B cell (primary cell): ENCODE results near the gene PLPPR1. TPM values are rescaled to one million over a fixed set of nuclear protein-coding genes. Genes with fewer than 3 reads are reported as not detected.

Experiments
- ATAC-seq: fragments of 200-7000 bp; cut with Tn5 transposase; one replicate; pipeline ENCODE4 v1.10.0; 2021; ENCODE audit warnings: low read depth, mild to moderate bottlenecking, moderate number of reproducible peaks, moderate library complexity
- CTCF ChIA-PET: fragments of 350-600 bp; sonication (Branson Sonifier 250); formaldehyde crosslinking; loops from one replicate; lab custom pipeline; 2021; ENCODE audit warnings: antibody characterized with exemption, inconsistent platforms; lab: Charles Lee
- POLR2A ChIA-PET: fragments of 350-600 bp; sonication (Branson Sonifier 250); formaldehyde crosslinking; loops from one replicate; lab custom pipeline; 2021; ENCODE audit warnings: antibody characterized with exemption; lab: Charles Lee
- DNase-seq: peaks from one replicate; pipeline ENCODE4 v3.0.0; 2013
- H2AFZ ChIP-seq: 2 replicates; pipeline ENCODE4 v1.6.1; 2012; ENCODE audit warnings: mild to moderate bottlenecking, low read depth, low read length; ENCODE audit not compliant: insufficient read depth, poor library complexity, severe bottlenecking
- H3K27ac ChIP-seq, 2 donors: 1 replicate in 1 of 2; 2 replicates in 1 of 2; pipeline ENCODE4 v1.5.1; 2012 to 2013; ENCODE audit warnings: low read length in 2 of 2, mild to moderate bottlenecking in 2 of 2, moderate library complexity in 1 of 2
- H3K27me3 ChIP-seq, 4 experiments: fragments of 200-600 bp in 1 of 4; sonication (generic) in 1 of 4; replicated peaks in 1 of 4; 1 replicate in 2 of 4; 2 replicates in 2 of 4; pipeline versions ENCODE4 v1.6.1 to v1.7.0; 2013 to 2016; ENCODE audit warnings: low read length in 3 of 4, mild to moderate bottlenecking in 2 of 4, mixed read lengths in 1 of 4, moderate library complexity in 1 of 4; ENCODE audit not compliant: insufficient read depth in 4 of 4, control insufficient read depth in 3 of 4; ENCODE audit errors: control extremely low read depth in 1 of 4
- H3K36me3 ChIP-seq, 2 experiments: replicated peaks in 1 of 2; 1 replicate in 1 of 2; 2 replicates in 1 of 2; pipeline versions ENCODE4 v1.6.1 to v1.7.1; 2013; ENCODE audit warnings: low read length in 1 of 2; ENCODE audit not compliant: insufficient read depth in 2 of 2, control insufficient read depth in 1 of 2; ENCODE audit errors: control extremely low read depth in 1 of 2, extremely low read depth in 1 of 2
- H3K4me1 ChIP-seq, 2 donors: fragments of 200-600 bp in 1 of 2; sonication (generic) in 1 of 2; 1 replicate in 1 of 2; 2 replicates in 1 of 2; pipeline versions ENCODE4 v1.5.1 to v1.6.1; 2013 to 2017; ENCODE audit warnings: low read length in 2 of 2; ENCODE audit not compliant: control insufficient read depth in 2 of 2, insufficient read depth in 2 of 2
- H3K4me2 ChIP-seq: replicated peaks from 2 replicates; pipeline ENCODE3; 2012; ENCODE audit warnings: mild to moderate bottlenecking, low read depth, low read length; ENCODE audit not compliant: poor library complexity, severe bottlenecking
- H3K4me3 ChIP-seq, 5 experiments: fragments of 200-600 bp in 1 of 5; sonication (generic) in 1 of 5; 1 replicate in 3 of 5; 2 replicates in 2 of 5; pipeline versions ENCODE4 v1.5.1 to v1.7.0; 2011 to 2016; ENCODE audit warnings: low read length in 4 of 5, mild to moderate bottlenecking in 4 of 5, low read depth in 2 of 5, control low read depth in 1 of 5, moderate library complexity in 1 of 5; ENCODE audit not compliant: insufficient read depth in 1 of 5; ENCODE audit errors: control extremely low read depth in 1 of 5, extremely low read depth in 1 of 5
- H3K79me2 ChIP-seq: fragments of 200-600 bp; sonication (generic); one replicate; pipeline ENCODE4 v1.6.0; 2016; ENCODE audit warnings: low read length; ENCODE audit not compliant: control insufficient read depth, insufficient read depth
- H3K9ac ChIP-seq: fragments of 200-600 bp; sonication (generic); 2 replicates; pipeline ENCODE4 v1.6.1; 2017; ENCODE audit warnings: mild to moderate bottlenecking, low read length, moderate library complexity
- H3K9me3 ChIP-seq, 3 donors: one replicate each; pipeline versions ENCODE4 v1.6.1 to v1.7.1; 2013; ENCODE audit warnings: low read length in 2 of 3; ENCODE audit not compliant: control insufficient read depth in 2 of 3, insufficient read depth in 1 of 3; ENCODE audit errors: control extremely low read depth in 1 of 3
- H4K20me1 ChIP-seq: 2 replicates; pipeline ENCODE4 v1.6.0; 2012; ENCODE audit warnings: mild to moderate bottlenecking, low read length; ENCODE audit not compliant: insufficient read depth, control insufficient read depth, poor library complexity, severe bottlenecking
- H3K27ac Mint-ChIP-seq: one replicate; pipeline ENCODE4 v1.8.0; 2021; ENCODE audit warnings: mixed read lengths
- H3K27me3 Mint-ChIP-seq: one replicate; pipeline ENCODE4 v1.8.0; 2021; ENCODE audit warnings: mixed read lengths
- H3K4me1 Mint-ChIP-seq: one replicate; pipeline ENCODE4 v1.8.0; 2021; ENCODE audit warnings: mixed read lengths
- H3K4me3 Mint-ChIP-seq: one replicate; pipeline ENCODE4 v1.8.0; 2021; ENCODE audit warnings: mixed read lengths
- H3K9me3 Mint-ChIP-seq: one replicate; pipeline ENCODE4 v1.8.0; 2022; ENCODE audit warnings: mixed read lengths; ENCODE audit not compliant: insufficient read depth
- CTCF ChIP-seq: fragments of 200-600 bp; IDR thresholded peaks from one replicate; pipeline ENCODE4 v1.8.0; 2022; ENCODE audit warnings: antibody characterized with exemption, mild to moderate bottlenecking
- EZH2 ChIP-seq: IDR thresholded peaks from 2 replicates; pipeline ENCODE4 v1.6.1; 2012; ENCODE audit warnings: borderline replicate concordance, low read depth, mild to moderate bottlenecking, moderate library complexity, low read length; ENCODE audit not compliant: insufficient read depth, poor library complexity, severe bottlenecking
- WGBS: methylation state at CpG from one replicate; pipeline ENCODE4 v1.1.5; 2013; ENCODE audit warnings: missing lambda C conversion rate; ENCODE audit not compliant: insufficient coverage; 5-methylcytosine and 5-hydroxymethylcytosine counted together
- intact Hi-C: fragments of 100-400 bp; cut with micrococcal nuclease; formaldehyde crosslinking; loops from one replicate; pipeline ENCODE4 v1.10.0; 2022
- polyA plus RNA-seq: library from polyadenylated mRNA; depleted of rRNA; stranded (reverse); fragments of >200 nt; gene quantifications from 2 replicates; pipeline ENCODE4 v1.2.3, GENCODE V29; 2012
- total RNA-seq, 2 donors: library from RNA; stranded (reverse); fragments of 120-200 nt in 1 of 2; gene quantifications; 1 replicate in 1 of 2; 2 replicates in 1 of 2; pipeline versions ENCODE4 v1.2.3 to v1.2.4, GENCODE V29; 2013 to 2022

Gene PLPPR1
- total and polyA plus RNA-seq, 2 donors (not counting 1 experiment from before 2014, with no cell fraction given): not detected

DNA sequence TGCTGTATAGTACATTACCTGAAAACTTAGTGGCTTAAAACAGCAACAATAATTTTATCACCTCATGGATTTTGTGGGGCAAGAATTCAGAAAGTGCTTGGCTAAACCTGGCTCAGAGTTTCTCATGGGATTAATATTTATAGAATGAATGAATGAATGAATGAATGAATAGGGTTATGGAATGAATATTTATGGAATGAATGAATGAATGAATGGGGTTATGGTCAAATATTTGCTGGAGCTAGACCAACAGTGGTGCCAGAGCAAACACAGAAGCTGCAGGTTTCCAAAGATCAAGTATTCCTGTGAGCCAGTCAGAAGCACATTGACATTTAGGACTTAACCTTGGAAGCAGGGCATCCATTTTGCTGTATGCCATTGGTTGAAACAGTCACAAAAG, 35.7 kb downstream of the PLPPR1 start:
- no peaks in the 10 kb centered on the region for H3K9me3 ChIP-seq
- Mint-ChIP-seq H3K27ac (no peak overlapping the region), H3K9me3 (peaks cover 2% of the 10 kb centered on the region), H3K4me3 (no peak overlapping the region), H3K27me3 (peaks cover 4% of the 10 kb centered on the region), H3K4me1 (no peaks in the 10 kb centered on the region)
- no peak for TF ChIP-seq CTCF
- no peak for TF ChIP-seq EZH2
- H4K20me1 ChIP-seq: no peaks in the 10 kb centered on the region
- intact Hi-C loops: no loop called here
- no peaks in the 10 kb centered on the region for H3K79me2 ChIP-seq
- no peaks in the 10 kb centered on the region for H3K4me1 ChIP-seq
- H3K36me3 ChIP-seq: no peaks in the 10 kb centered on the region
- H3K4me3 ChIP-seq: no peak overlapping the region
- H3K9ac ChIP-seq: no peak overlapping the region
- H3K27ac ChIP-seq: no peak overlapping the region
- DNase-seq (no peak), ATAC-seq (no peak)
- no peak overlapping the region for H2AFZ ChIP-seq
- H3K27me3 ChIP-seq: no peaks in the 10 kb centered on the region
- no peak overlapping the region for H3K4me2 ChIP-seq
- POLR2A ChIA-PET: no interaction called here
- CTCF ChIA-PET: interaction anchor here (0.6 kb wide), 1 partner anchor 113 kb away, joined by 3 read pairs; no protein-coding TSS in a partner anchor

GRCh38 chr9:101065930-101066329, 37.4 kb downstream of the PLPPR1 start:
- WGBS: no CpG with 5 or more reads among the region's 1 CpG
- no peak for ATAC-seq
- Histone ChIP-seq H3K4me2 (no peak overlapping the region), H3K27me3 (no peaks in the 10 kb centered on the region), H3K4me3 (no peak overlapping the region), H3K9me3 (no peaks in the 10 kb centered on the region), H3K4me1 (no peaks in the 10 kb centered on the region), H4K20me1 (no peaks in the 10 kb centered on the region), H3K27ac (no peak overlapping the region), H2AFZ (no peak overlapping the region), H3K9ac (no peak overlapping the region), H3K79me2 (no peaks in the 10 kb centered on the region), H3K36me3 (no peaks in the 10 kb centered on the region)
- intact Hi-C loops: no loop called here
- Mint-ChIP-seq H3K27ac (no peak overlapping the region), H3K9me3 (peaks cover 2% of the 10 kb centered on the region), H3K27me3 (peaks cover 4% of the 10 kb centered on the region), H3K4me1 (no peaks in the 10 kb centered on the region), H3K4me3 (no peak overlapping the region)
- TF ChIP-seq EZH2 (no peak), CTCF (no peak)
- ChIA-PET POLR2A (no interaction called here), CTCF (no interaction called here)
- no peak for DNase-seq
